H9 (cell line): Measurements from ENCODE around the gene ACOXL. TPM values are rescaled to one million over a fixed set of nuclear protein-coding genes. Genes with fewer than 3 reads are reported as not detected.

Experiments
- DNase-seq: peaks from one replicate; pipeline ENCODE4 v3.0.0-alpha.2; 2017
- H2AFZ ChIP-seq: one replicate; pipeline ENCODE4 v1.6.1; 2013; ENCODE audit warnings: mild to moderate bottlenecking, low read length, control low read depth, moderate library complexity
- H2AK5ac ChIP-seq: 2 replicates; pipeline ENCODE4 v1.6.1; 2013; ENCODE audit warnings: low read length, control low read depth, mixed read lengths; ENCODE audit not compliant: insufficient read length
- H2BK120ac ChIP-seq: one replicate; pipeline ENCODE4 v1.6.1; 2013; ENCODE audit warnings: low read depth, mild to moderate bottlenecking, low read length, control low read depth, inconsistent platforms; ENCODE audit not compliant: poor library complexity, severe bottlenecking
- H2BK12ac ChIP-seq: 2 replicates; pipeline ENCODE4 v1.6.1; 2013; ENCODE audit warnings: low read length, control low read depth, mixed read lengths, low read depth; ENCODE audit not compliant: insufficient read length
- H2BK15ac ChIP-seq: 2 replicates; pipeline ENCODE4 v1.6.1; 2013; ENCODE audit warnings: low read depth, low read length, control low read depth
- H2BK20ac ChIP-seq: one replicate; pipeline ENCODE4 v1.6.1; 2013; ENCODE audit warnings: low read depth, mild to moderate bottlenecking, low read length, control low read depth, inconsistent platforms; ENCODE audit not compliant: poor library complexity, severe bottlenecking
- H2BK5ac ChIP-seq: 2 replicates; pipeline ENCODE4 v1.6.1; 2013; ENCODE audit warnings: low read length, control low read depth, mixed read lengths; ENCODE audit not compliant: insufficient read length
- H3K14ac ChIP-seq: 2 replicates; pipeline ENCODE4 v1.6.1; 2013; ENCODE audit warnings: low read length, control low read depth; ENCODE audit not compliant: insufficient read depth
- H3K18ac ChIP-seq: 2 replicates; pipeline ENCODE4 v1.6.1; 2013; ENCODE audit warnings: low read depth, mild to moderate bottlenecking, mixed read lengths, low read length, control low read depth; ENCODE audit not compliant: insufficient read length
- H3K23ac ChIP-seq: 2 replicates; pipeline ENCODE4 v1.6.1; 2013; ENCODE audit warnings: low read length, control low read depth, mixed read lengths, low read depth; ENCODE audit not compliant: insufficient read length
- H3K23me2 ChIP-seq: 2 replicates; pipeline ENCODE4 v1.6.1; 2013; ENCODE audit warnings: low read depth, mild to moderate bottlenecking, mixed read lengths, low read length, control low read depth; ENCODE audit not compliant: insufficient read length, poor library complexity, severe bottlenecking
- H3K27ac ChIP-seq: 2 replicates; pipeline ENCODE4 v1.5.1; 2013; ENCODE audit warnings: low read length, control low read depth, mixed read lengths, low read depth; ENCODE audit not compliant: insufficient read length
- H3K27me3 ChIP-seq: 2 replicates; pipeline ENCODE4 v1.6.1; 2013; ENCODE audit warnings: low read length, control low read depth, inconsistent platforms; ENCODE audit not compliant: insufficient read depth
- H3K4ac ChIP-seq: 2 replicates; pipeline ENCODE4 v1.6.1; 2013; ENCODE audit warnings: low read depth, mild to moderate bottlenecking, control low read depth, inconsistent platforms, low read length, moderate library complexity
- H3K4me1 ChIP-seq: 2 replicates; pipeline ENCODE4 v1.6.1; 2013; ENCODE audit warnings: low read length, control low read depth, inconsistent platforms; ENCODE audit not compliant: insufficient read depth
- H3K4me2 ChIP-seq: 2 replicates; pipeline ENCODE4 v1.6.1; 2013; ENCODE audit warnings: low read length, control low read depth, mixed read lengths; ENCODE audit not compliant: insufficient read length, insufficient read depth
- H3K56ac ChIP-seq: 2 replicates; pipeline ENCODE4 v1.6.1; 2013; ENCODE audit warnings: low read depth, mild to moderate bottlenecking, mixed read lengths, low read length, control low read depth; ENCODE audit not compliant: insufficient read length
- H3K79me1 ChIP-seq: 2 replicates; pipeline ENCODE4 v1.6.1; 2013; ENCODE audit warnings: low read depth, mild to moderate bottlenecking, moderate library complexity, low read length, control low read depth, inconsistent platforms; ENCODE audit not compliant: insufficient read depth, poor library complexity, severe bottlenecking
- H3K79me2 ChIP-seq: 2 replicates; pipeline ENCODE4 v1.6.1; 2013; ENCODE audit warnings: low read length, control low read depth, inconsistent platforms; ENCODE audit not compliant: insufficient read depth
- H3K9ac ChIP-seq: 2 replicates; pipeline ENCODE4 v1.6.1; 2013; ENCODE audit warnings: low read length, control low read depth, mixed read lengths; ENCODE audit not compliant: insufficient read length; ENCODE audit errors: extremely low read depth
- H3K9me3 ChIP-seq: one replicate; pipeline ENCODE4 v1.6.1; 2013; ENCODE audit warnings: low read depth, low read length, inconsistent platforms; ENCODE audit not compliant: control insufficient read depth
- H3T11ph ChIP-seq: one replicate; pipeline ENCODE4 v1.6.1; 2013; ENCODE audit warnings: mild to moderate bottlenecking, low read length, control low read depth, inconsistent platforms
- H4K20me1 ChIP-seq: one replicate; pipeline ENCODE4 v1.6.1; 2013; ENCODE audit not compliant: control insufficient read depth, insufficient read length, insufficient read depth
- H4K5ac ChIP-seq: 2 replicates; pipeline ENCODE4 v1.6.1; 2013; ENCODE audit warnings: low read depth, mild to moderate bottlenecking, mixed read lengths, low read length, control low read depth; ENCODE audit not compliant: insufficient read length
- H4K8ac ChIP-seq: replicated peaks from 2 replicates; pipeline ENCODE4 v1.6.1; 2013; ENCODE audit warnings: low read length, control low read depth, mixed read lengths, low read depth; ENCODE audit not compliant: insufficient read length
- H4K91ac ChIP-seq: 2 replicates; pipeline ENCODE4 v1.6.1; 2013; ENCODE audit warnings: low read depth, mild to moderate bottlenecking, moderate library complexity, mixed read lengths, low read length, control low read depth; ENCODE audit not compliant: insufficient read length
- H3K27ac Mint-ChIP-seq, 3 experiments: 2 replicates in 2 of 3; 3 replicates in 1 of 3; pipeline ENCODE4 v1.8.0; 2020 to 2021; ENCODE audit warnings: mixed read lengths in 3 of 3, mild to moderate bottlenecking in 1 of 3, moderate library complexity in 1 of 3
- H3K27me3 Mint-ChIP-seq: 2 replicates; pipeline ENCODE4 v1.8.0; 2021; ENCODE audit warnings: low read depth, mild to moderate bottlenecking, moderate library complexity, mixed read lengths
- H3K36me3 Mint-ChIP-seq, 3 experiments: 2 replicates in 2 of 3; 3 replicates in 1 of 3; pipeline ENCODE4 v1.8.0; 2020 to 2021; ENCODE audit warnings: low read depth in 3 of 3, mixed read lengths in 3 of 3; ENCODE audit not compliant: insufficient read depth in 1 of 3
- H3K4me1 Mint-ChIP-seq, 2 experiments: 2 replicates each; pipeline ENCODE4 v1.8.0; 2020; ENCODE audit warnings: mixed read lengths in 2 of 2
- H3K4me3 Mint-ChIP-seq, 2 experiments: 2 replicates in 1 of 2; 3 replicates in 1 of 2; pipeline ENCODE4 v1.8.0; 2020 to 2021; ENCODE audit warnings: mild to moderate bottlenecking in 2 of 2, mixed read lengths in 2 of 2, moderate library complexity in 1 of 2
- H3K9me3 Mint-ChIP-seq, 2 experiments: 2 replicates in 1 of 2; 3 replicates in 1 of 2; pipeline ENCODE4 v1.8.0; 2020; ENCODE audit warnings: mild to moderate bottlenecking in 2 of 2, mixed read lengths in 2 of 2, moderate library complexity in 1 of 2
- WGBS: extraction: QIAGEN DNeasy Blood & Tissue Kit; methylation state at CpG from one replicate; pipeline ENCODE4 v1.1.7; 2013; ENCODE audit warnings: missing lambda C conversion rate, low lambda C conversion rate, mixed read lengths; ENCODE audit not compliant: insufficient read length; ENCODE audit errors: extremely low coverage; 5-methylcytosine and 5-hydroxymethylcytosine counted together
- total RNA-seq: library from RNA; stranded (reverse); gene quantifications from 2 replicates; pipeline ENCODE4 v1.2.1, GENCODE V29; 2021
- TF ChIP-seq, protein P1 (sequence below): fragments of 200-600 bp; sonication (generic); conservative IDR thresholded peaks from 3 replicates; pipeline ENCODE4 v1.8.0; 2021; ENCODE audit warnings: antibody characterized with exemption, mild to moderate bottlenecking

ACOXL gene
- total RNA-seq, 1 experiment from 2014 or later = 37.6 TPM

DNA sequence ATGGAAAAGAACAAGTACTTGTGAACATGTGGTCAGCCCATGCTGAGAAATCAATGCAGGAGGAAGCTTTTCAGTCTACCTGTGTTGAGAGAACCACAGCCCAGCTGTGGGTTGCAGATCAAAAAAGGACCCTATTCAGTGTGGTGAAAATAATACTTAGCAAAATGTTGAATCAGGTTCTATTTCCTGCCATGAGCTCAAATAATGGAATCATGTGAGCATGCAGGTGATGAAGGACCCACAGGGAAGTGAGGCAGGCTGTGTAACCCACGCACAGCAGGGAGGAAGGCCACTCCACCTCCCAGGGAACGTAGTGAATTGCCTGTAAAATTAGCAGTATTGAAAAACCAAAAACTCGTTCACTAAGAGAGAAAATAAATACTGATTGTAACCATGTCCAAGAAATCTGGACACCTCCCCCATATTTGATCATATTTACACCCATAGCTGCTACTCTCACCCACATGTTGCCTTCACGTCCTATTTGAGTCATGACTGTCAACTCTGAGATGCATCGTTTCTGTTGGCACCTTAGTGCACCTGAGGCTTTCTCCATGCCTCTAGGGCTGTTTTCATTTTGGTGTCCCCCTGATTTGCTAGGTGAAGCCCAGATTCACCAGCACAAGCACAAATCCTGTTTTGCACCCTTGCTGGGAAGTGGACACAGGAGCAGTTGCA, 367.9 kb downstream of the ACOXL start:
- Histone ChIP-seq H4K5ac (no peak overlapping the region), H4K8ac (no peak overlapping the region), H2AK5ac (no peak overlapping the region), H3K56ac (no peak overlapping the region), H2BK20ac (no peak overlapping the region), H3K79me1 (no peaks in the 10 kb centered on the region), H3K18ac (no peak overlapping the region), H2BK5ac (no peak overlapping the region), H4K20me1 (no peaks in the 10 kb centered on the region), H2BK12ac (no peak overlapping the region), H4K91ac (no peak overlapping the region), H3K4ac (no peak overlapping the region), H3T11ph (no peak overlapping the region), H3K79me2 (no peaks in the 10 kb centered on the region), H3K14ac (no peak overlapping the region), H3K27me3 (no peaks in the 10 kb centered on the region), H2BK15ac (no peak overlapping the region), H3K4me1 (no peaks in the 10 kb centered on the region), H3K9me3 (no peaks in the 10 kb centered on the region), H3K9ac (no peak overlapping the region), H3K23me2 (no peaks in the 10 kb centered on the region), H3K23ac (no peak overlapping the region), H2BK120ac (no peak overlapping the region), H3K4me2 (no peak overlapping the region), H3K27ac (no peak overlapping the region), H2AFZ (no peak overlapping the region)
- Mint-ChIP-seq H3K9me3 (no peaks in the 10 kb centered on the region), H3K27ac (peak overlapping the region in 1 of 3 experiments; percentile 44; a peak in 2 of 7 replicates), H3K27me3 (no peaks in the 10 kb centered on the region), H3K4me3 (no peak overlapping the region), H3K4me1 (peaks cover 4% of the 10 kb centered on the region in 2 experiments; a peak in 3 of 4 replicates), H3K36me3 (no peaks in the 10 kb centered on the region)
- TF ChIP-seq, protein P1, sequence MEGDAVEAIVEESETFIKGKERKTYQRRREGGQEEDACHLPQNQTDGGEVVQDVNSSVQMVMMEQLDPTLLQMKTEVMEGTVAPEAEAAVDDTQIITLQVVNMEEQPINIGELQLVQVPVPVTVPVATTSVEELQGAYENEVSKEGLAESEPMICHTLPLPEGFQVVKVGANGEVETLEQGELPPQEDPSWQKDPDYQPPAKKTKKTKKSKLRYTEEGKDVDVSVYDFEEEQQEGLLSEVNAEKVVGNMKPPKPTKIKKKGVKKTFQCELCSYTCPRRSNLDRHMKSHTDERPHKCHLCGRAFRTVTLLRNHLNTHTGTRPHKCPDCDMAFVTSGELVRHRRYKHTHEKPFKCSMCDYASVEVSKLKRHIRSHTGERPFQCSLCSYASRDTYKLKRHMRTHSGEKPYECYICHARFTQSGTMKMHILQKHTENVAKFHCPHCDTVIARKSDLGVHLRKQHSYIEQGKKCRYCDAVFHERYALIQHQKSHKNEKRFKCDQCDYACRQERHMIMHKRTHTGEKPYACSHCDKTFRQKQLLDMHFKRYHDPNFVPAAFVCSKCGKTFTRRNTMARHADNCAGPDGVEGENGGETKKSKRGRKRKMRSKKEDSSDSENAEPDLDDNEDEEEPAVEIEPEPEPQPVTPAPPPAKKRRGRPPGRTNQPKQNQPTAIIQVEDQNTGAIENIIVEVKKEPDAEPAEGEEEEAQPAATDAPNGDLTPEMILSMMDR = no peak
- no peak for DNase-seq
- no CpG with 5 or more reads among the region's 5 CpGs for WGBS
